Hepatocyte (in vitro differentiated cells): ENCODE data around the gene ZNF630. TPM values are rescaled to one million over a fixed set of nuclear protein-coding genes. Genes with fewer than 3 reads are reported as not detected.

ENCODE experiments used
- DNase-seq: peaks from one replicate; pipeline ENCODE4 v3.0.0-alpha.2; 2016; ENCODE audit warnings: low spot score
- H2AFZ ChIP-seq: fragments of 200-600 bp; sonication (generic); 2 replicates; pipeline ENCODE4 v1.6.0; 2016; ENCODE audit warnings: antibody characterized with exemption, mild to moderate bottlenecking
- H3K27ac ChIP-seq: fragments of 200-600 bp; sonication (generic); 2 replicates; pipeline ENCODE4 v1.5.1; 2016; ENCODE audit warnings: mild to moderate bottlenecking
- H3K27me3 ChIP-seq: fragments of 200-600 bp; sonication (generic); 2 replicates; pipeline ENCODE4 v1.6.1; 2016
- H3K36me3 ChIP-seq: fragments of 200-600 bp; sonication (generic); replicated peaks from 2 replicates; pipeline ENCODE4 v1.5.1; 2016; ENCODE audit warnings: low read depth; ENCODE audit not compliant: insufficient read depth
- H3K4me1 ChIP-seq: fragments of 200-600 bp; sonication (generic); 2 replicates; pipeline ENCODE4 v1.5.1; 2016; ENCODE audit warnings: mild to moderate bottlenecking, moderate library complexity; ENCODE audit not compliant: insufficient read depth
- H3K4me2 ChIP-seq: fragments of 200-600 bp; sonication (generic); 2 replicates; pipeline ENCODE4 v1.6.0; 2016
- H3K4me3 ChIP-seq: fragments of 200-600 bp; sonication (generic); 2 replicates; pipeline ENCODE4 v1.5.1; 2016; ENCODE audit warnings: mild to moderate bottlenecking
- H3K79me2 ChIP-seq: fragments of 200-600 bp; sonication (generic); 2 replicates; pipeline ENCODE4 v1.6.0; 2017; ENCODE audit warnings: mild to moderate bottlenecking
- H3K9me2 ChIP-seq: fragments of 200-600 bp; sonication (generic); replicated peaks from 2 replicates; pipeline ENCODE4 v1.6.0; 2017; ENCODE audit warnings: mild to moderate bottlenecking; ENCODE audit not compliant: insufficient read depth
- H3K9me3 ChIP-seq: fragments of 200-600 bp; sonication (generic); 2 replicates; pipeline ENCODE4 v1.5.1; 2016; ENCODE audit warnings: low read depth, mild to moderate bottlenecking
- H4K20me1 ChIP-seq: fragments of 200-600 bp; sonication (generic); 2 replicates; pipeline ENCODE4 v1.6.0; 2016; ENCODE audit warnings: mild to moderate bottlenecking; ENCODE audit not compliant: insufficient read depth, poor library complexity, severe bottlenecking
- EZH2 ChIP-seq: fragments of 200-600 bp; sonication (generic); IDR thresholded peaks from 2 replicates; pipeline ENCODE4 v1.6.1; 2016; ENCODE audit warnings: antibody characterized with exemption, mild to moderate bottlenecking, borderline replicate concordance
- EZH2phosphoT487 ChIP-seq: fragments of 200-600 bp; sonication (generic); IDR thresholded peaks from one replicate; pipeline ENCODE4 v1.6.1; 2018; ENCODE audit warnings: antibody characterized with exemption, mild to moderate bottlenecking, low read depth, moderate library complexity; ENCODE audit not compliant: unreplicated experiment, severe bottlenecking
- WGBS: methylation state at CpG from one replicate; pipeline ENCODE4 v1.1.6; 2016; ENCODE audit warnings: low lambda C conversion rate; ENCODE audit errors: missing lambda C conversion rate; 5-methylcytosine and 5-hydroxymethylcytosine counted together
- polyA plus RNA-seq: library from polyadenylated mRNA; unstranded; fragments of >200 nt; fragmentation: Nextera tagmentation; extraction: Ambion mirVana; gene quantifications from 2 replicates; pipeline ENCODE4 v1.2.1, GENCODE V29; 2016
- total RNA-seq: library from RNA; depleted of rRNA; stranded (reverse); fragments of >200 nt; gene quantifications from 2 replicates; pipeline ENCODE4 v1.2.3, GENCODE V29; 2014
- TF ChIP-seq, protein P1 (sequence below): fragments of 200-600 bp; sonication (generic); IDR thresholded peaks from 2 replicates; pipeline ENCODE4 v1.5.1; 2016; ENCODE audit warnings: antibody characterized with exemption, mild to moderate bottlenecking; ENCODE audit not compliant: poor library complexity

ZNF630 gene
- total and polyA plus RNA-seq, 2 experiments from 2014 or later = 0.53 to 2.8 TPM

DNA sequence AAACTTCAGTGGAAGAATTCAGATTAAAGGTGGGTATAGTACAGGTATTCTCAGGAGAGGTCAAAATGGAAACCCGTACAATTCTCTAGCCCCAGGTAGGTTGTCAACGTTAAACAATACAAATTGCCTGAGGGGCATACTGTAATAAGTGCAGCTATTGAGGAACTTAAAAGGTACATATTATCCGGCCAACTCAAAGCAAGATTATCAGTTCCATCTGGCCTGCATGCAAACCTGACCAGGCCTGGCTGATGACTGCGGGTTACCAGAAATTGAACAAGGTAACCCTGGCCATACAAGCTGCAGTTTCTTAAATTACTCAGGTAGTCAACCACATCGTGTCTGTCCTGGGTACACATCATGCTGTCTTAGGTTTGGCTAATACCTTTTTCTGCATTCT is 12.3 kb upstream of the ZNF630 start:
- TF ChIP-seq EZH2phosphoT487 = no peak
- TF ChIP-seq, protein P1, sequence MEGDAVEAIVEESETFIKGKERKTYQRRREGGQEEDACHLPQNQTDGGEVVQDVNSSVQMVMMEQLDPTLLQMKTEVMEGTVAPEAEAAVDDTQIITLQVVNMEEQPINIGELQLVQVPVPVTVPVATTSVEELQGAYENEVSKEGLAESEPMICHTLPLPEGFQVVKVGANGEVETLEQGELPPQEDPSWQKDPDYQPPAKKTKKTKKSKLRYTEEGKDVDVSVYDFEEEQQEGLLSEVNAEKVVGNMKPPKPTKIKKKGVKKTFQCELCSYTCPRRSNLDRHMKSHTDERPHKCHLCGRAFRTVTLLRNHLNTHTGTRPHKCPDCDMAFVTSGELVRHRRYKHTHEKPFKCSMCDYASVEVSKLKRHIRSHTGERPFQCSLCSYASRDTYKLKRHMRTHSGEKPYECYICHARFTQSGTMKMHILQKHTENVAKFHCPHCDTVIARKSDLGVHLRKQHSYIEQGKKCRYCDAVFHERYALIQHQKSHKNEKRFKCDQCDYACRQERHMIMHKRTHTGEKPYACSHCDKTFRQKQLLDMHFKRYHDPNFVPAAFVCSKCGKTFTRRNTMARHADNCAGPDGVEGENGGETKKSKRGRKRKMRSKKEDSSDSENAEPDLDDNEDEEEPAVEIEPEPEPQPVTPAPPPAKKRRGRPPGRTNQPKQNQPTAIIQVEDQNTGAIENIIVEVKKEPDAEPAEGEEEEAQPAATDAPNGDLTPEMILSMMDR = no peak
- 59% methylated on average over 5 of the region's 5 CpGs for WGBS
- H4K20me1 ChIP-seq = no peaks in the 10 kb centered on the region

DNA sequence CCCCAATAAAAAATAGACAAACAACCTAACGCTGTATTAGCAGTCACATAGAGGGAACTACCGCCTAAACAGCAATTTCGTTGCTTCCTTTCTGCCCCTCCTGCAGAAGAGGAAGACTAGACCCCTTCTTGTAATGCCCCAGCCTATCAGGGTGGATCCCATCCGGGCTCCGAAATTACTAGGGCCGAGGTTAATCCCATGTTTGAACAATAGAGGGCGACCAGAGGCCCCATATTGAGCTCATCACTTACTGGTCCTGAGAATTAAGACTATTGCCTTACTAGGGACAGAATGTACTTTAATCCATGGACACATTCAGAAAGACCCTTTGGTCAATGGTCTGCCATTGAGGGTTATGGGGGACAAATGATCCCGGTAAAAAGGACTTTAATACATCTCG is 11.8 kb upstream of the ZNF630 start:
- Histone ChIP-seq H3K4me2 (no peak overlapping the region), H3K4me3 (no peak overlapping the region), H3K79me2 (no peaks in the 10 kb centered on the region), H2AFZ (no peak overlapping the region), H3K27me3 (no peaks in the 10 kb centered on the region), H3K9me2 (no peaks in the 10 kb centered on the region), H3K4me1 (no peaks in the 10 kb centered on the region), H3K27ac (no peak overlapping the region), H3K36me3 (no peaks in the 10 kb centered on the region), H3K9me3 (no peaks in the 10 kb centered on the region), H4K20me1 (no peaks in the 10 kb centered on the region)
- WGBS = 39% methylated on average over 9 of the region's 9 CpGs
- TF ChIP-seq EZH2phosphoT487 = no peak
- TF ChIP-seq, protein P1 = peak; percentile 45
- DNase-seq = peak; percentile 53

More for the DNA sequence above, 12.3 kb upstream of the ZNF630 start:
- no peak for DNase-seq
- Histone ChIP-seq H3K36me3 (no peaks in the 10 kb centered on the region), H3K4me3 (no peak overlapping the region), H3K4me2 (no peak overlapping the region), H3K9me3 (no peaks in the 10 kb centered on the region), H3K27me3 (no peaks in the 10 kb centered on the region), H3K4me1 (no peaks in the 10 kb centered on the region), H3K79me2 (no peaks in the 10 kb centered on the region), H3K27ac (no peak overlapping the region), H3K9me2 (no peaks in the 10 kb centered on the region), H2AFZ (no peak overlapping the region)

DNA sequence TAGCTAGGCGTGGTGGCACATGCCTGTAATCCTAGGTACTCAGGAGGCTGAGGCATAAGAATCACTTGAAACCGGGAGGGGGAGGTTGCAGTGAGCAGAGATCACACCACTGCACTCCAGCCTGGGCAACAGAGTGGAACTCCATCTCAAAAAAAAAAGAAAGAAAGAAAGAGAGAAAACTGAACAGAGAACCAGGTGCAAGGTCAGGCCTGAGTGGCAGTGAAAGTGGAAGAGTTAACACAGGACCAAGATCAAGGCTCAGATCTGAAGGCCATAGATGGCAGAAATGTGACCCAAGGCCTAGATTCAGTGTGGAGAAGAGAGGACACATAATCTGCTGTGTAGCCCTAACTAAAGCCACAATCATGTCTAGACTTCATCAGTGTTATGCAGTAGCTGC is 4.9 kb upstream of the ZNF630 start:
- 68% methylated on average over 2 of the region's 2 CpGs for WGBS
- H3K9me2 ChIP-seq = no peaks in the 10 kb centered on the region

More for the DNA sequence above, 4.9 kb upstream of the ZNF630 start:
- Histone ChIP-seq H3K9me3 (no peaks in the 10 kb centered on the region), H3K79me2 (no peaks in the 10 kb centered on the region), H3K36me3 (no peaks in the 10 kb centered on the region), H3K27ac (no peak overlapping the region), H2AFZ (no peak overlapping the region), H3K27me3 (no peaks in the 10 kb centered on the region), H3K4me2 (no peak overlapping the region), H4K20me1 (no peaks in the 10 kb centered on the region), H3K4me1 (no peaks in the 10 kb centered on the region), H3K4me3 (no peak overlapping the region)
- no peak for TF ChIP-seq EZH2
- TF ChIP-seq EZH2phosphoT487 = no peak
- TF ChIP-seq, protein P1 = no peak
- DNase-seq = no peak
